Glutamatergic neuron (in vitro differentiated cells): ENCODE measurements around the gene MISP. TPM values are rescaled to one million over a fixed set of nuclear protein-coding genes. Genes with fewer than 3 reads are reported as not detected.

Source experiments
- DNase-seq: peaks from one replicate; pipeline ENCODE4 v3.0.0; 2022
- H3K27ac Mint-ChIP-seq: one replicate; pipeline ENCODE4 v1.8.0; 2020; ENCODE audit warnings: mild to moderate bottlenecking, mixed read lengths, inconsistent platforms; ENCODE audit not compliant: unreplicated experiment
- H3K27me3 Mint-ChIP-seq: one replicate; pipeline ENCODE4 v1.8.0; 2020; ENCODE audit warnings: mild to moderate bottlenecking, moderate library complexity, mixed read lengths, inconsistent platforms; ENCODE audit not compliant: unreplicated experiment
- H3K36me3 Mint-ChIP-seq: one replicate; pipeline ENCODE4 v1.8.0; 2020; ENCODE audit warnings: mild to moderate bottlenecking, mixed read lengths, inconsistent platforms; ENCODE audit not compliant: unreplicated experiment
- H3K4me1 Mint-ChIP-seq: one replicate; pipeline ENCODE4 v1.8.0; 2020; ENCODE audit warnings: mild to moderate bottlenecking, low read depth, mixed read lengths, inconsistent platforms; ENCODE audit not compliant: unreplicated experiment
- H3K4me3 Mint-ChIP-seq: one replicate; pipeline ENCODE4 v1.8.0; 2020; ENCODE audit warnings: mild to moderate bottlenecking, mixed read lengths, inconsistent platforms; ENCODE audit not compliant: unreplicated experiment
- H3K9me3 Mint-ChIP-seq: one replicate; pipeline ENCODE4 v1.8.0; 2020; ENCODE audit warnings: mild to moderate bottlenecking, moderate library complexity, mixed read lengths, inconsistent platforms; ENCODE audit not compliant: unreplicated experiment
- total RNA-seq: library from RNA; stranded (reverse); fragmentation: NEBNext Ultra II Directional; extraction: Animal tissue kit (Norgen Biotek cat#: 25700); gene quantifications from one replicate; pipeline ENCODE4 v1.2.1, GENCODE V29; 2021; ENCODE audit not compliant: unreplicated experiment
- TF ChIP-seq, protein P1 (sequence below): fragments of 200-600 bp; sonication (generic); IDR thresholded peaks from one replicate; pipeline ENCODE4 v1.5.0; 2021; ENCODE audit not compliant: partially characterized antibody, unreplicated experiment

The MISP gene
- total RNA-seq, 1 donor from 2014 or later: 1.1 TPM

DNA sequence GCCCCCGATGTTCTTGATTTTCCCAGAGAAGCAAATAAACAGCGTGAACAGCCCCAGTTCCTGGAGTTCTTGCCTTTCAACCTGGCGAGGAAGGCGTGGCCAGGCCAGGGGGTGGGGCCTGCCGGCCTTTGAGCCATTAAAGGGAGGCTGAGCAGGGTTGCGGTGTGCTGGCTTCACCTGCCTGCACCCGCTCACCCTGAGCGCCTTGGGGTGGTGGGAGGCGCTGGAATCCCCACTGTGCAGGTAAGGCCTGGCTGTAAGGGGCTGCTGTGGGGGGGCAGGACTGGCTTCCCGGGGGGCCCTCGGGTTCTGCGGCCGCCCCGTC is 2.7 kb upstream of the MISP start:
- DNase-seq: no peak
- Mint-ChIP-seq H3K36me3 (no peaks in the 10 kb centered on the region), H3K9me3 (peaks cover 24% of the 10 kb centered on the region), H3K27ac (no peak overlapping the region), H3K4me3 (no peak overlapping the region), H3K4me1 (peaks cover 4% of the 10 kb centered on the region), H3K27me3 (peaks cover 10% of the 10 kb centered on the region)
- TF ChIP-seq, protein P1, sequence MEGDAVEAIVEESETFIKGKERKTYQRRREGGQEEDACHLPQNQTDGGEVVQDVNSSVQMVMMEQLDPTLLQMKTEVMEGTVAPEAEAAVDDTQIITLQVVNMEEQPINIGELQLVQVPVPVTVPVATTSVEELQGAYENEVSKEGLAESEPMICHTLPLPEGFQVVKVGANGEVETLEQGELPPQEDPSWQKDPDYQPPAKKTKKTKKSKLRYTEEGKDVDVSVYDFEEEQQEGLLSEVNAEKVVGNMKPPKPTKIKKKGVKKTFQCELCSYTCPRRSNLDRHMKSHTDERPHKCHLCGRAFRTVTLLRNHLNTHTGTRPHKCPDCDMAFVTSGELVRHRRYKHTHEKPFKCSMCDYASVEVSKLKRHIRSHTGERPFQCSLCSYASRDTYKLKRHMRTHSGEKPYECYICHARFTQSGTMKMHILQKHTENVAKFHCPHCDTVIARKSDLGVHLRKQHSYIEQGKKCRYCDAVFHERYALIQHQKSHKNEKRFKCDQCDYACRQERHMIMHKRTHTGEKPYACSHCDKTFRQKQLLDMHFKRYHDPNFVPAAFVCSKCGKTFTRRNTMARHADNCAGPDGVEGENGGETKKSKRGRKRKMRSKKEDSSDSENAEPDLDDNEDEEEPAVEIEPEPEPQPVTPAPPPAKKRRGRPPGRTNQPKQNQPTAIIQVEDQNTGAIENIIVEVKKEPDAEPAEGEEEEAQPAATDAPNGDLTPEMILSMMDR: no peak

DNA sequence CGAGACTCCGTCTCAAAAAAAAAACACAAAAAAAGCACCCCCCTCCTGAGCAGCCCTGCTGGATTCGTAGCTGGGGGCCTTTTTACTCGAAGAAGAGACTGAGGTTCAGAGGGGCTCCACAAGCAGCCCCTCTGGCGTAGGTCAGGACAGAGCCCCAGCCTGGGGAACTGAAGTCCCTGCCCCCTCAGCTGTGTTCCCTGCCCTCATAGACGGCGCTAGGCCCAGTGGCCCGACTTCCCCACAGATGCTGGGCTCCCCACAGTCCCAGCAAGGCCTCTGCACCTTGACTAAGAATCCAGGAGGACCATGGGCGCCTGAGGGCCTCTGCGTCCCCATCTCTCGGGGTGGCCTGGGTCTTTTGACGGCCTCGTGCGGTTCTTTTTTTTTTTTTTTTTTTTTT is 1.1 kb upstream of the MISP start:
- TF ChIP-seq, protein P1: no peak
- H3K27ac Mint-ChIP-seq: no peak overlapping the region
- peaks cover 4% of the 10 kb centered on the region for H3K4me1 Mint-ChIP-seq
- no peak for DNase-seq
- H3K9me3 Mint-ChIP-seq: peaks cover 18% of the 10 kb centered on the region
- no peak overlapping the region for H3K4me3 Mint-ChIP-seq
- peaks cover 8% of the 10 kb centered on the region for H3K27me3 Mint-ChIP-seq
- no peaks in the 10 kb centered on the region for H3K36me3 Mint-ChIP-seq

DNA sequence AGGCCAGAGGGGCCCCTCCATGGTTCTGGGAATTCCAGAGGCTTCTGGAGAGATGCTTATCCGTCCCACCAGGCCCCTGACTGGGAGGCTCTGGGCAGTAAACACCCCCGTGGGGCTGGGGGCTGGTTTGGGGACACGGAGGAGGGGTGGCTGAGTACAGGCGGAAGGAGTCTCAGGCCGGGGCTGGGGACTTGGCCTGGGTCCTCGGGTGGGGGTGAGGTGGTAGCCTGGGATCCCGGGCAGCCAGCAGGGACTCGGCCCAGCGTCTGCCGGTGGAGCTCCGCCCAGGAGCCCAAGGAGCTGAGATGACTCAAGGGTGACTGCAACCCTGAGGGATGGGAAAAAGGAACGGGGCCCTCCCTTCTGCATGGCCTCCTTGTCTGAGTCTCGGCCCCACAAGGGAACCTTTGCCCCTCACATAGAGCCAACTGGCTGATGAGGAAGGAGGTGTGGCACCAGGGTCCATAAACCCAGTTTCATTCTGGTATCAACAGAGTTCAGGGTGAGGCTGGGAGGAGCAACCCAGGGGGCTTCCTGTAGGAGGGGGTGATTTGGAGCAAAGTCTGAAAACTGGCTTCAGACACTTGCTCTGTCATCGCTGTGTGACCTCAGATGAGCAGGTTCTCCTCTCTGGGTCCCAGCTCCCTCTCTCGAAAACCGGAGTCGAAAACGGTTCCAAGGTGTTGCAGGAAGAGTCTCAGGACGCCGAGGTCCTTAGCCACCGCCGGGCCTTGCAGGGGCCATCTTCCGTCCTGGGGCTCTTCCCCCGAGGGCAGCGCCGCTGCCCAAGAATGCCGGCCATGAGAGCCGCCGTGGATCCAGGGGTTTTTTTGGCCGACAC is 809 bp downstream of the MISP start:
- H3K9me3 Mint-ChIP-seq: peaks cover 8% of the 10 kb centered on the region
- no peaks in the 10 kb centered on the region for H3K36me3 Mint-ChIP-seq
- H3K4me1 Mint-ChIP-seq: peaks cover 4% of the 10 kb centered on the region
- peaks cover 6% of the 10 kb centered on the region for H3K27me3 Mint-ChIP-seq
- H3K4me3 Mint-ChIP-seq: no peak overlapping the region
- H3K27ac Mint-ChIP-seq: no peak overlapping the region
- TF ChIP-seq, protein P1: no peak
- DNase-seq: no peak

DNA sequence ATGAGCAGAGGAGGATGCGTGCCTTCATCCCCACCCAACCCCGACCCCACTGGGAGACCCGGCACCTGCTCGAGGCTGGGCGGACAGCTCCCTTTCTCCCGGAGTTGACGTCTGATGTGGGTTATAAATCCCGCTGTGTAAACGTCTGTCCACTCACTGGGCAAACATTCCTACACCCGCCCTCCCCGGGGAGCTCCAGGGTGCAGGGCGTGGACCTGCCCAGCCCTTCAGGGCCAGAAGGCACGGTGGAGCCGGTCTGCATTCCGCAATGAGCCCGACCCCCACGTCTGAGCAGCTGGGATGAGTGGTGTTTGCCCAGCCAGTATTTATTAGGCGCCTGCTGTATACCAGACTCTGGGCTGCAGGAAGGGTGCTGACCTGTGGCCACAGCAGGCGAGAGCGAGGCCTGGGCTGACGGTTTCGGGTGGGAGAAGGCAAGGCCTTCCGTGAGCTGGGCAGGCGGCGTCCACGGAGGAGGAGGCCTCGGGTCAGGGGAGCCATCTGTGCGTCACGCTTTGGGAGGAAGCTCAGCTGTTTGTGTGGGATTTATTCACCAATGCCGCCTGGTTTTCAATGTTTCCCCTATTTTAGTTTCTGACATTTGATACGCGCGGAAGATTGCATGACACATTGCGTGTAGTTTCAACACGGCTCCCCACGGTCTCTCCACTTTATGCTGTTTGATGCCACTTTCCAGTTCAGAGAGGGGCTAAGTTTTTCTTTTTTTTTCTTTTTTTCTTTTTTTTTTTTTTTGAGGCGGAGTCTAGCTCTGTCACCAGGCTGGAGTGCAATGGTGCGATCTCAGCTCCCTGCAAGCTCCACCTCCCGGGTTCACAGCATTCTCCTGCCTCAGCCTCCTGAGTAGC is 2.0 kb downstream of the MISP start:
- H3K27ac Mint-ChIP-seq: peak overlapping the region; percentile 87
- TF ChIP-seq, protein P1: no peak
- H3K4me1 Mint-ChIP-seq: peaks cover 4% of the 10 kb centered on the region
- peak; percentile 64 for DNase-seq
- H3K4me3 Mint-ChIP-seq: no peak overlapping the region
- no peaks in the 10 kb centered on the region for H3K36me3 Mint-ChIP-seq
- H3K9me3 Mint-ChIP-seq: peaks cover 10% of the 10 kb centered on the region
- H3K27me3 Mint-ChIP-seq: peaks cover 6% of the 10 kb centered on the region
